Neural progenitor cell (in vitro differentiated cells): ENCODE data around the gene AFF1. TPM values are rescaled to one million over a fixed set of nuclear protein-coding genes. Genes with fewer than 3 reads are reported as not detected.

Experiments
- DNase-seq: peaks from one replicate; pipeline ENCODE4 v3.0.0-alpha.2; 2016; ENCODE audit warnings: low spot score
- H2AFZ ChIP-seq: fragments of 200-600 bp; sonication (generic); replicated peaks from 2 replicates; pipeline ENCODE4 v1.6.1; 2016; ENCODE audit warnings: antibody characterized with exemption
- H3F3A ChIP-seq: fragments of 200-600 bp; sonication (generic); 2 replicates; pipeline ENCODE4 v1.6.1; 2016; ENCODE audit warnings: antibody characterized with exemption, low read depth
- H3K27ac ChIP-seq: fragments of 200-600 bp; sonication (generic); 2 replicates; pipeline ENCODE4 v1.5.1; 2016; ENCODE audit warnings: mild to moderate bottlenecking
- H3K27me3 ChIP-seq: fragments of 200-600 bp; sonication (generic); 2 replicates; pipeline ENCODE4 v1.6.1; 2016; ENCODE audit warnings: mild to moderate bottlenecking, moderate library complexity
- H3K36me3 ChIP-seq: fragments of 200-600 bp; sonication (generic); 2 replicates; pipeline ENCODE4 v1.5.1; 2016
- H3K4me1 ChIP-seq: fragments of 200-600 bp; sonication (generic); 2 replicates; pipeline ENCODE4 v1.6.1; 2016; ENCODE audit warnings: mixed run types
- H3K4me2 ChIP-seq: fragments of 200-600 bp; sonication (generic); 2 replicates; pipeline ENCODE4 v1.6.1; 2016
- H3K4me3 ChIP-seq: fragments of 200-600 bp; sonication (generic); 2 replicates; pipeline ENCODE4 v1.5.1; 2016
- H3K79me2 ChIP-seq: fragments of 200-600 bp; sonication (generic); 2 replicates; pipeline ENCODE4 v1.6.1; 2016; ENCODE audit warnings: low read depth
- H3K9ac ChIP-seq: fragments of 200-600 bp; sonication (generic); 2 replicates; pipeline ENCODE4 v1.6.1; 2016
- H3K9me3 ChIP-seq: fragments of 200-600 bp; sonication (generic); 2 replicates; pipeline ENCODE4 v1.5.1; 2016; ENCODE audit warnings: low read depth
- H4K20me1 ChIP-seq: fragments of 200-600 bp; sonication (generic); 2 replicates; pipeline ENCODE4 v1.6.1; 2016; ENCODE audit warnings: low read depth
- H3K27ac Mint-ChIP-seq: 3 replicates; pipeline ENCODE4 v1.8.0; 2021; ENCODE audit warnings: mixed read lengths
- H3K27me3 Mint-ChIP-seq: 2 replicates; pipeline ENCODE4 v1.8.0; 2022; ENCODE audit warnings: low read depth, mild to moderate bottlenecking, inconsistent platforms, moderate library complexity, mixed read lengths; ENCODE audit not compliant: insufficient read depth
- H3K36me3 Mint-ChIP-seq: 3 replicates; pipeline ENCODE4 v1.8.0; 2021; ENCODE audit warnings: mixed read lengths
- H3K4me1 Mint-ChIP-seq: 3 replicates; pipeline ENCODE4 v1.8.0; 2021; ENCODE audit warnings: mixed read lengths
- H3K4me3 Mint-ChIP-seq: 3 replicates; pipeline ENCODE4 v1.8.0; 2021; ENCODE audit warnings: mild to moderate bottlenecking, moderate library complexity, mixed read lengths
- H3K9me3 Mint-ChIP-seq: 3 replicates; pipeline ENCODE4 v1.8.0; 2020; ENCODE audit warnings: mixed read lengths
- EZH2 ChIP-seq: fragments of 200-600 bp; sonication (generic); IDR thresholded peaks from 2 replicates; pipeline ENCODE4 v1.6.1; 2017; ENCODE audit warnings: antibody characterized with exemption, mild to moderate bottlenecking, moderate library complexity
- EZH2phosphoT487 ChIP-seq: fragments of 200-600 bp; sonication (generic); IDR thresholded peaks from 2 replicates; pipeline ENCODE4 v1.6.1; 2017; ENCODE audit warnings: antibody characterized with exemption
- total RNA-seq: library from RNA; depleted of rRNA; stranded (reverse); fragments of >200 nt; gene quantifications from 2 replicates; pipeline ENCODE4 v1.2.3, GENCODE V29; 2015; ENCODE audit warnings: low replicate concordance
- TF ChIP-seq, protein P1 (sequence below): fragments of 200-600 bp; sonication (generic); IDR thresholded peaks from 2 replicates; pipeline ENCODE4 v1.5.1; 2017; ENCODE audit warnings: antibody characterized with exemption, mild to moderate bottlenecking

Gene AFF1
- total RNA-seq, 1 donor from 2014 or later, result 29.0 TPM

DNA sequence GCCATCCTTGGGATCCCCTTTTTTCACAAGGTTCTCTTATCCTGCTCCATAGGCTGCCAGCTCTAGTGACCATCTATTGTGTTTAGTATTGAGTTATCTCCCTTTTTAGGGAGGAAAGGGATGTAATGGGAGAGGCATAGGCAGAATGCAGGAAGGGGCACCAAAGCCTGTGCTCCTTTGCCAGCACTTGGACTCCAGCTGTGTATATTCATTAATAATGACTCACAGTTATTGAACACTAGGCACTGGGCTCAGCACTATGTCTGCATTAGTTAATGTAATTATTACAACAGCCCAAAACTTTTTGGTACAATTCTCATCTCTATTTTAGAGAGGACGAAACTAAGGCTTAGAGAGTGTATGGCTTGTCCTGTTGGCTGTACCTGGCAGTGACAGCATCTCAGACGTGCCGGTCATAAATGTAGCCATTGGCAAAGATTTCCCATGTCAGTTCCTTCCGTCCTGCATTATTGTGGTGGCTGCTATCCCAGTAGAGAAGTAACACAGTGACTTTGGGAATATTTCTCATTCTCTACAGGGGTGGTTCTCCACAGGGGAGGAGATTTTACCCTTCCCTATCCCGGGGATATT, 90.3 kb downstream of the AFF1 start:
- Mint-ChIP-seq H3K4me1 (peaks cover 46% of the 10 kb centered on the region), H3K4me3 (no peak overlapping the region), H3K27me3 (no peaks in the 10 kb centered on the region), H3K36me3 (no peaks in the 10 kb centered on the region), H3K27ac (no peak overlapping the region), H3K9me3 (no peaks in the 10 kb centered on the region)
- Histone ChIP-seq H3K4me3 (no peak overlapping the region), H3K36me3 (no peaks in the 10 kb centered on the region), H3K27ac (no peak overlapping the region), H3K4me2 (peak overlapping the region; percentile 40), H4K20me1 (peaks cover 44% of the 10 kb centered on the region), H3K9ac (no peak overlapping the region), H3F3A (peaks cover 32% of the 10 kb centered on the region), H2AFZ (no peak overlapping the region), H3K27me3 (no peaks in the 10 kb centered on the region), H3K79me2 (peaks cover 99% of the 10 kb centered on the region), H3K9me3 (no peaks in the 10 kb centered on the region), H3K4me1 (peaks cover 55% of the 10 kb centered on the region)
- DNase-seq, result no peak
- TF ChIP-seq, protein P1, sequence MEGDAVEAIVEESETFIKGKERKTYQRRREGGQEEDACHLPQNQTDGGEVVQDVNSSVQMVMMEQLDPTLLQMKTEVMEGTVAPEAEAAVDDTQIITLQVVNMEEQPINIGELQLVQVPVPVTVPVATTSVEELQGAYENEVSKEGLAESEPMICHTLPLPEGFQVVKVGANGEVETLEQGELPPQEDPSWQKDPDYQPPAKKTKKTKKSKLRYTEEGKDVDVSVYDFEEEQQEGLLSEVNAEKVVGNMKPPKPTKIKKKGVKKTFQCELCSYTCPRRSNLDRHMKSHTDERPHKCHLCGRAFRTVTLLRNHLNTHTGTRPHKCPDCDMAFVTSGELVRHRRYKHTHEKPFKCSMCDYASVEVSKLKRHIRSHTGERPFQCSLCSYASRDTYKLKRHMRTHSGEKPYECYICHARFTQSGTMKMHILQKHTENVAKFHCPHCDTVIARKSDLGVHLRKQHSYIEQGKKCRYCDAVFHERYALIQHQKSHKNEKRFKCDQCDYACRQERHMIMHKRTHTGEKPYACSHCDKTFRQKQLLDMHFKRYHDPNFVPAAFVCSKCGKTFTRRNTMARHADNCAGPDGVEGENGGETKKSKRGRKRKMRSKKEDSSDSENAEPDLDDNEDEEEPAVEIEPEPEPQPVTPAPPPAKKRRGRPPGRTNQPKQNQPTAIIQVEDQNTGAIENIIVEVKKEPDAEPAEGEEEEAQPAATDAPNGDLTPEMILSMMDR, result no peak
- TF ChIP-seq EZH2phosphoT487, result no peak
- TF ChIP-seq EZH2, result no peak

DNA sequence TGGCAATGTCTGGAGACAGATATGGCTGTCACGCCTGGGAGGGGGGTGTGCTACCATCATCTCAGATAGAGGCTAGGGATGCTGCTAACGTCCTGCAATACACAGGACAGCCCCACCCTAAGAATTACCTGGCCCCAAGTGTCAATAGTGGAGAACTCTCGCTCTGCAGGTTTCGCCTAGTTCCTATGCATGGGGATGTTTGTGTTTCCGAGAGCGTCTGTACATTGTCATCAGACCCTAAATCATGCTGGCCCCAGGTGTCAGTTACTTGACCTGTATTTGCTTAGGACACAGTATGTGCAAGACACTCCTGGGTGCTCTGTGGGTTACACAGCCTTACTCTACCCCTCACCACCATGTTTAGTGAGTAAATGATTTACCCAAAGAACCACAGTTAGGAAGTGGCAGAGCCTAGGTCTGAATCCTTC, 90.8 kb downstream of the AFF1 start:
- no peak overlapping the region for H3K4me3 Mint-ChIP-seq
- Histone ChIP-seq H3K4me1 (peaks cover 60% of the 10 kb centered on the region), H3K79me2 (peaks cover 99% of the 10 kb centered on the region), H3K9me3 (no peaks in the 10 kb centered on the region), H4K20me1 (peaks cover 50% of the 10 kb centered on the region), H3K27ac (no peak overlapping the region), H3K27me3 (no peaks in the 10 kb centered on the region), H3K9ac (no peak overlapping the region), H3K4me2 (no peak overlapping the region), H3K4me3 (no peak overlapping the region), H2AFZ (no peak overlapping the region), H3K36me3 (no peaks in the 10 kb centered on the region), H3F3A (peaks cover 37% of the 10 kb centered on the region)
- DNase-seq, result no peak
- TF ChIP-seq EZH2phosphoT487 (no peak), EZH2 (no peak)
- TF ChIP-seq, protein P1, result no peak
- H3K27me3 Mint-ChIP-seq, result no peaks in the 10 kb centered on the region
- peaks cover 46% of the 10 kb centered on the region for H3K4me1 Mint-ChIP-seq
- H3K27ac Mint-ChIP-seq, result no peak overlapping the region
- H3K36me3 Mint-ChIP-seq, result no peaks in the 10 kb centered on the region
- H3K9me3 Mint-ChIP-seq, result no peaks in the 10 kb centered on the region

- Histone ChIP-seq H3K4me1 (peaks cover 73% of the 10 kb centered on the region), H3K27me3 (no peaks in the 10 kb centered on the region), H3F3A (peaks cover 51% of the 10 kb centered on the region), H3K36me3 (no peaks in the 10 kb centered on the region), H2AFZ (no peak overlapping the region), H3K79me2 (peaks cover 99% of the 10 kb centered on the region), H3K4me2 (peak overlapping the region; percentile 50), H3K27ac (peak overlapping the region; percentile 48), H4K20me1 (peaks cover 63% of the 10 kb centered on the region), H3K9ac (no peak overlapping the region), H3K4me3 (no peak overlapping the region), H3K9me3 (no peaks in the 10 kb centered on the region)
- Mint-ChIP-seq H3K4me3 (no peak overlapping the region), H3K4me1 (peaks cover 46% of the 10 kb centered on the region), H3K9me3 (no peaks in the 10 kb centered on the region), H3K27me3 (no peaks in the 10 kb centered on the region), H3K36me3 (no peaks in the 10 kb centered on the region), H3K27ac (no peak overlapping the region)
- TF ChIP-seq EZH2 (no peak), EZH2phosphoT487 (no peak)
- TF ChIP-seq, protein P1, result no peak
- no peak for DNase-seq
Measured at GRCh38 chr4:87026800-87027495, 92.1 kb downstream of the AFF1 start.
